ENCODE results near the gene WDR20. TPM values are rescaled to one million over a fixed set of nuclear protein-coding genes. Genes with fewer than 3 reads are reported as not detected.
A peak's percentile ranks its signal among the peaks of the same experiment; 100 is the strongest.

WDR20 gene
- total RNA-seq, 1 donor from 2014 or later, result 33.4 TPM

GRCh38 chr14:102182936-102183619, 43.4 kb downstream of the WDR20 start:
- Mint-ChIP-seq H3K4me1 (ENCODE audit: unreplicated experiment) (peaks cover 69% of the 10 kb centered on the region), H3K36me3 (peaks cover 16% of the 10 kb centered on the region), H3K27me3 (no peaks in the 10 kb centered on the region), H3K9me3 (no peaks in the 10 kb centered on the region), H3K4me3 (peak overlapping the region; percentile 26), H3K27ac (peak overlapping the region; percentile 37)
- TF ChIP-seq CTCF (conservative IDR thresholded peaks at IDR 0.05), result no peak
- DNase-seq (ENCODE audit: extremely low spot score, unreplicated experiment), result no peak

GRCh38 chr14:102183886-102184285, 44.2 kb downstream of the WDR20 start:
- Mint-ChIP-seq H3K4me1 (ENCODE audit: unreplicated experiment) (peaks cover 62% of the 10 kb centered on the region), H3K4me3 (no peak overlapping the region), H3K9me3 (no peaks in the 10 kb centered on the region), H3K27ac (no peak overlapping the region), H3K27me3 (no peaks in the 10 kb centered on the region), H3K36me3 (peaks cover 10% of the 10 kb centered on the region)
- DNase-seq (ENCODE audit: extremely low spot score, unreplicated experiment), result no peak
- TF ChIP-seq CTCF (conservative IDR thresholded peaks at IDR 0.05), result no peak

GRCh38 chr14:102184316-102185035, 44.8 kb downstream of the WDR20 start:
- DNase-seq (ENCODE audit: extremely low spot score, unreplicated experiment), result no peak
- Mint-ChIP-seq H3K4me1 (ENCODE audit: unreplicated experiment) (peaks cover 62% of the 10 kb centered on the region), H3K27ac (peak overlapping the region; percentile 97), H3K27me3 (no peaks in the 10 kb centered on the region), H3K4me3 (no peak overlapping the region), H3K36me3 (peaks cover 10% of the 10 kb centered on the region), H3K9me3 (no peaks in the 10 kb centered on the region)
- TF ChIP-seq CTCF (conservative IDR thresholded peaks at IDR 0.05), result no peak

GRCh38 chr14:102185360-102185759, 45.7 kb downstream of the WDR20 start:
- Mint-ChIP-seq H3K9me3 (no peaks in the 10 kb centered on the region), H3K4me1 (ENCODE audit: unreplicated experiment) (peaks cover 63% of the 10 kb centered on the region), H3K4me3 (peak overlapping the region; percentile 28), H3K27me3 (no peaks in the 10 kb centered on the region), H3K27ac (peak overlapping the region; percentile 97), H3K36me3 (peaks cover 10% of the 10 kb centered on the region)
- no peak for TF ChIP-seq CTCF (conservative IDR thresholded peaks at IDR 0.05)
- DNase-seq (ENCODE audit: extremely low spot score, unreplicated experiment), result no peak

GRCh38 chr14:102187044-102187443, 47.3 kb downstream of the WDR20 start:
- Mint-ChIP-seq H3K4me3 (peak overlapping the region; percentile 78), H3K4me1 (ENCODE audit: unreplicated experiment) (peaks cover 62% of the 10 kb centered on the region), H3K9me3 (no peaks in the 10 kb centered on the region), H3K27ac (peak overlapping the region; percentile 97), H3K27me3 (no peaks in the 10 kb centered on the region), H3K36me3 (peaks cover 3% of the 10 kb centered on the region)
- TF ChIP-seq CTCF (conservative IDR thresholded peaks at IDR 0.05), result no peak
- no peak for DNase-seq (ENCODE audit: extremely low spot score, unreplicated experiment)

Measured in type B pancreatic cell (in vitro differentiated cells).